Measurements from ENCODE around the gene BRF1. TPM values are rescaled to one million over a fixed set of nuclear protein-coding genes. Genes with fewer than 3 reads are reported as not detected.
A peak's percentile ranks its signal among the peaks of the same experiment; 100 is the strongest.

BRF1 gene
- total and polyA plus RNA-seq, 2 of the 13 experiments (the other 11 are each of a cell fraction or from before 2014, with no cell fraction given): 5.1 to 11.0 TPM

- peak; percentile 58 for TF ChIP-seq CTCF (CRISPR knock-in tag; IDR thresholded peaks at IDR 0.05)
- no peak for TF ChIP-seq ZNF501 (CRISPR knock-in tag; IDR thresholded peaks at IDR 0.05)
- peak; percentile 96; the same call in 1 of the 2 replicates for TF ChIP-seq ZFP1 (CRISPR knock-in tag; IDR thresholded peaks at IDR 0.05)
- TF ChIP-seq KLF13 (CRISPR knock-in tag; IDR thresholded peaks at IDR 0.05): no peak
- no peak for TF ChIP-seq GTF3A (CRISPR knock-in tag; conservative IDR thresholded peaks at IDR 0.05)
- TF ChIP-seq DPF2 (CRISPR knock-in tag; IDR thresholded peaks at IDR 0.05; ENCODE audit: borderline replicate concordance, low read depth): no peak
Measured at GRCh38 chr14:105187935-105188524, 112.8 kb downstream of the BRF1 start (continued).

- intact Hi-C loops (cut with micrococcal nuclease; ENCODE audit: unreplicated experiment) (loop anchor here (5.0 kb wide), 1 partner anchor 95 kb away; no protein-coding TSS in a partner anchor), in situ Hi-C loops (cut with HindIII; ENCODE audit: extremely low pct_ligation_motif_present, low pct_unique_long_range_greater_than_20kb) (no loop called here)
- TF ChIP-seq YEATS4 (CRISPR knock-in tag; IDR thresholded peaks at IDR 0.05; ENCODE audit: borderline replicate concordance) (no peak), ZNF143 (CRISPR knock-in tag; IDR thresholded peaks at IDR 0.05) (no peak), ZNF274 (CRISPR knock-in tag; IDR thresholded peaks at IDR 0.05) (no peak), CBFB (CRISPR knock-in tag; IDR thresholded peaks at IDR 0.05) (no peak), RARA (CRISPR knock-in tag; IDR thresholded peaks at IDR 0.05) (no peak), POLR2AphosphoS2 (IDR thresholded peaks at IDR 0.05; ENCODE audit: low read depth, low read length) (no peak), ZNF678 (CRISPR knock-in tag; IDR thresholded peaks at IDR 0.05) (no peak), DZIP1 (CRISPR knock-in tag; IDR thresholded peaks at IDR 0.05) (no peak), ZNF549 (CRISPR knock-in tag; IDR thresholded peaks at IDR 0.05) (no peak), ZSCAN31 (CRISPR knock-in tag; IDR thresholded peaks at IDR 0.05; ENCODE audit: low read depth) (no peak), ZFP36L1 (CRISPR knock-in tag; IDR thresholded peaks at IDR 0.05) (no peak), TFDP1 (CRISPR knock-in tag; IDR thresholded peaks at IDR 0.05; ENCODE audit: borderline replicate concordance) (no peak), POGZ (CRISPR knock-in tag; IDR thresholded peaks at IDR 0.05) (no peak), ZNF878 (CRISPR knock-in tag; IDR thresholded peaks at IDR 0.05) (no peak)
- FAIRE-seq: no peak
- Histone ChIP-seq H3K4me3 (replicated peaks in 1 of 3; ENCODE audit: insufficient read depth in 1 of 3, low read depth in 2 of 3, low read length in 3 of 3) (no peak overlapping the region), H3K79me2 (ENCODE audit: insufficient read depth, low read length) (no peaks in the 10 kb centered on the region), H4K20me1 (ENCODE audit: insufficient read depth, low read length) (no peaks in the 10 kb centered on the region), H2AFZ (ENCODE audit: low read length) (no peak overlapping the region), H3K27ac (ENCODE audit: extremely low read length, insufficient read depth, low read length) (no peak overlapping the region), H3K9me3 (ENCODE audit: low read length) (peaks cover 6% of the 10 kb centered on the region; the same call in 1 of the 2 replicates), H3K36me3 (replicated peaks in 1 of 2; ENCODE audit: control insufficient read depth in 1 of 2, insufficient read depth in 2 of 2, low read length in 2 of 2) (no peaks in the 10 kb centered on the region), H3K27me3 (ENCODE audit: control insufficient read depth in 1 of 2, insufficient read depth in 2 of 2, low read length in 2 of 2) (peaks cover 6 to 33% of the 10 kb centered on the region in 2 experiments; a peak in 4 of 5 replicates), H3K9ac (ENCODE audit: insufficient read depth, low read depth, low read length) (no peak overlapping the region), H3K4me1 (ENCODE audit: insufficient read depth, low read length) (peaks cover 5% of the 10 kb centered on the region; the same call in 1 of the 2 replicates), H3K4me2 (ENCODE audit: low read depth, low read length) (no peak overlapping the region)
- ATAC-seq: no peak
- BruUV-seq (replicated peaks): no TSS peak
- CTCF ChIA-PET (ENCODE audit: low intra/inter-chr PET ratio, low total read pairs): no interaction called here
- POLR2A ChIA-PET: no interaction called here
- DNase-seq (ENCODE audit: low spot score): no peak
- 8% methylated on average over 4 of the region's 4 CpGs for WGBS (ENCODE audit: low lambda C conversion rate)
Measured at GRCh38 chr14:105187116-105187515, 113.7 kb downstream of the BRF1 start.

Measured in HepG2 (cell line).